ENCODE data around the gene CAMKK2.

The CAMKK2 gene

DNA sequence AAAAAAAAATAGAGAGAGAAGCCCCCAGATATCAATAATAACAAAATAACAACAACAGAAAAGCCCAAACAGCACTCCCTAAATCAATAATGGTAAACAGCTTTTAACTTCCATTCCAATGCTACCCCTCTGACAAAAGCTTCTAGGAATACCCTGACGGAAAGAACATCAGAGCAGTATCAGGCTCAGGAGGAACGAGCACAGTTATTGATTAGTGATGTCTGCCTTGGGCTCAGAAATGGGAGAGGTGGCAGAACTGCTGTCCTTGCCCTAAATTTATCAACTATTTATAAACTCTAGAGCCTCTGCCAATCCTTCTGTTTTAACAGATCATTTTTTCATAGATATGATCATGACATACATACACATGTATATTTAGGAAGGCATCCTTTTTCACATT lies 44.7 kb downstream of the CAMKK2 start:
- no peak for DNase-seq (ENCODE audit: low spot score)
- TF ChIP-seq, protein P1, sequence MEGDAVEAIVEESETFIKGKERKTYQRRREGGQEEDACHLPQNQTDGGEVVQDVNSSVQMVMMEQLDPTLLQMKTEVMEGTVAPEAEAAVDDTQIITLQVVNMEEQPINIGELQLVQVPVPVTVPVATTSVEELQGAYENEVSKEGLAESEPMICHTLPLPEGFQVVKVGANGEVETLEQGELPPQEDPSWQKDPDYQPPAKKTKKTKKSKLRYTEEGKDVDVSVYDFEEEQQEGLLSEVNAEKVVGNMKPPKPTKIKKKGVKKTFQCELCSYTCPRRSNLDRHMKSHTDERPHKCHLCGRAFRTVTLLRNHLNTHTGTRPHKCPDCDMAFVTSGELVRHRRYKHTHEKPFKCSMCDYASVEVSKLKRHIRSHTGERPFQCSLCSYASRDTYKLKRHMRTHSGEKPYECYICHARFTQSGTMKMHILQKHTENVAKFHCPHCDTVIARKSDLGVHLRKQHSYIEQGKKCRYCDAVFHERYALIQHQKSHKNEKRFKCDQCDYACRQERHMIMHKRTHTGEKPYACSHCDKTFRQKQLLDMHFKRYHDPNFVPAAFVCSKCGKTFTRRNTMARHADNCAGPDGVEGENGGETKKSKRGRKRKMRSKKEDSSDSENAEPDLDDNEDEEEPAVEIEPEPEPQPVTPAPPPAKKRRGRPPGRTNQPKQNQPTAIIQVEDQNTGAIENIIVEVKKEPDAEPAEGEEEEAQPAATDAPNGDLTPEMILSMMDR (IDR thresholded peaks at IDR 0.05; ENCODE audit: extremely low read depth, missing control alignments): no peak

DNA sequence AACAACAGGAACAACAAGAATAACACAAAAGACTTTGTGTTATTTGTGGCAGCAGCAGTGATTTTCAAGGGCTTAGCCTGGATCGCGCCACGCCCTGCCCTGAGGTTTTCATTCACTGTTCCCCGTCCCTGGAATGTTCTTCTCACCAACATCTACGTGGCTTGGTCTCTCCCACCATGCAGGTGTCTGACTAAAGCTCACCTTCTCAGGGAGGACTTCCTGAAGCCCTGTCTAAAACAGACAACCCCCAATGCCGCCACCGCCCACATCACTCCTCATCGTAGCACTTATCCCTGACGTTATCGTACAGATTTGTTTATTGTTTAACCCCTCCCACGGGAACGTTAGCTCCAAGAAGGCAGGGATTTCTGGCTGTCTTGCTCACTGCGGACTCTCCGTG lies 46.1 kb downstream of the CAMKK2 start:
- no peak for DNase-seq (ENCODE audit: low spot score)
- TF ChIP-seq, protein P1 (IDR thresholded peaks at IDR 0.05; ENCODE audit: extremely low read depth, missing control alignments): no peak

DNA sequence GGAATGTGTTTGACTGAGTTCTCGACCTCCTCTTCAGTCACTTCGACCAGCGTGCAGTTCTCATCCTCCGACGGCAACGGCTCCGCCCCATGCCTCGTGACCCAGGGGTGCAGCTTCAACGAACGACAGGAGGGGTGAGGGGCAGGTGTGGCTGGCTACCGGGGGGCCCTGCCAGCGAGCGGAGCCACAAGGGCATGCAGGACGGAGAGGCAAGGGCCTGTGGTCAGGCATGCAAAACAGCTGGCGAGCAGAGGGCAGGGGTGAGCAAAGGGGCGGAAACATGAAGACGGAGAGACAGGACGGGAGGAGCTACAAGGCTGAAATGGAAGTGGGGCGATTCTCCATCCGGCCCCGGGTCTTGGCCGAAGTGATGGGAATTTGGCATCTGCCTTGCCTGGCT lies 47.9 kb downstream of the CAMKK2 start:
- TF ChIP-seq, protein P1 (IDR thresholded peaks at IDR 0.05; ENCODE audit: extremely low read depth, missing control alignments): no peak
- DNase-seq (ENCODE audit: low spot score): peak; percentile 70

DNA sequence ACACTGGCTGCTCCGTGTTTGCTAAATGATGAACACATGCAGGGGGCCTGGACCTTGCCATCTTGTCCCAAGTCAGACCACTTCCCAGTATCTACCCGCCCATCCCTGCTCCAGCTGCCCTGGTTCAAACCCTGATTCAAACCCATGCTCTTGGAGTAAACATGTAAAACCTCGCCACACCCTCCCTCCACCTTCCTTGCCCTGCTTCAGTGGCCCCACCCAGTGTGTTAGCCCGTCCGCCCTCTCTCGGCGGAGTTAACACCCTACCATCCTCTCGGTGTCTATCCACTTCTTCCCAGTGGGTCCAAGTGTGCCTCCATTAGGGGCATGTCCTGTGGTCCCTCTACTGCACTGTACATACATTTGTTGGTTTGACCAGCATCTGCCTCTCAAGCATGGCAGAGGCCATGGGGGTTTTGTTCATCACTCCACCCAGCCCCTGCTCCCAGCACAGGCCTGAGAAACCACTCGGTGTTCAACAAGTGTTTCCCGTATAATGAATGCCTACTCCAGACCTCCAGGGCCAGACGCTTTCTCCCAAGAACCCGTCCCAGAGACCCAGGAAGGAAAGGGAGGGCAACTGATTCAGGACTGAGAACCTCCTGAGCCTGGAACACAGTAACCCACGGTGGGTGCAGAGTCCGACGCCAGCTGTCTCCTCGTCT lies 49.5 kb downstream of the CAMKK2 start:
- TF ChIP-seq, protein P1 (IDR thresholded peaks at IDR 0.05; ENCODE audit: extremely low read depth, missing control alignments): no peak
- DNase-seq (ENCODE audit: low spot score): no peak

DNA sequence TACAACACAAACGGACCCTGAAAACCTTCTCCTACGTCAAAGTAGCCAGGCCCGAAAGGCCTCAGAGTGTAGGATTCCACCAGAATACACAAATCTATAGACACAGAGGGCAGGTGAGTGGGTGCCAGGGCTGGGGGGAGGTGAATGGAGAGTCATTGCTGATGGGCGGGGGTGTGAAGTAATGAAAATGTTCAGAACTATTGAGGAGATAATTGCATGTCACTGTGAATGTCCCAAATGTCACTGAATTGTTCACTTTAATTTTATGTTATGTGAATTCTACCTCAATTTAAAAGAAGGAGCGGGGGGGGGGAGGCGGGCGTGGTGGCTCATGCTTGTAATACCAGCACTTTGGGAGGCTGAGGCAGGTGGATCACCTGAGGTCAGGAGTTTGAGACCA lies 50.6 kb downstream of the CAMKK2 start:
- DNase-seq (ENCODE audit: low spot score): no peak
- TF ChIP-seq, protein P1 (IDR thresholded peaks at IDR 0.05; ENCODE audit: extremely low read depth, missing control alignments): no peak

DNA sequence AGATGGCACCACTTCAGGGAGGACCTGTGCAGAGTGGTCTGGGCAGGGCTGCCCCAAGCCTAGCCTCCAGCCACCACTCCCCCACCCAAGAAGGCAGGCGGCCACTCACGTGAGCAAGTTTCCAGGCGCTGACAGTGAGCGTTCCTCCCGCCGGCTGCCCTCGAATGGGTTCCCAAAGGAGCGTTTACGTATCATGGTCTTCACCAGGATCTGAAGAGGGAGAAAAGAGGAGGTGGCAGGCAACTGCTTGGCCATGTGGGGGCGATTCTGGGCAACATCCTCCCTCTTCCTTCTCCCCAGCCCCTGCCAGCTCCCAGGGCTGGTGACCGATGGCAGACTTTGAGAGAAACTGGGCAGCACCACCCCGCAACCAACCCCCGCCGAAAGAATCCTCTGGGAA lies 51.5 kb downstream of the CAMKK2 start:
- no peak for DNase-seq (ENCODE audit: low spot score)
- TF ChIP-seq, protein P1 (IDR thresholded peaks at IDR 0.05; ENCODE audit: extremely low read depth, missing control alignments): no peak

DNA sequence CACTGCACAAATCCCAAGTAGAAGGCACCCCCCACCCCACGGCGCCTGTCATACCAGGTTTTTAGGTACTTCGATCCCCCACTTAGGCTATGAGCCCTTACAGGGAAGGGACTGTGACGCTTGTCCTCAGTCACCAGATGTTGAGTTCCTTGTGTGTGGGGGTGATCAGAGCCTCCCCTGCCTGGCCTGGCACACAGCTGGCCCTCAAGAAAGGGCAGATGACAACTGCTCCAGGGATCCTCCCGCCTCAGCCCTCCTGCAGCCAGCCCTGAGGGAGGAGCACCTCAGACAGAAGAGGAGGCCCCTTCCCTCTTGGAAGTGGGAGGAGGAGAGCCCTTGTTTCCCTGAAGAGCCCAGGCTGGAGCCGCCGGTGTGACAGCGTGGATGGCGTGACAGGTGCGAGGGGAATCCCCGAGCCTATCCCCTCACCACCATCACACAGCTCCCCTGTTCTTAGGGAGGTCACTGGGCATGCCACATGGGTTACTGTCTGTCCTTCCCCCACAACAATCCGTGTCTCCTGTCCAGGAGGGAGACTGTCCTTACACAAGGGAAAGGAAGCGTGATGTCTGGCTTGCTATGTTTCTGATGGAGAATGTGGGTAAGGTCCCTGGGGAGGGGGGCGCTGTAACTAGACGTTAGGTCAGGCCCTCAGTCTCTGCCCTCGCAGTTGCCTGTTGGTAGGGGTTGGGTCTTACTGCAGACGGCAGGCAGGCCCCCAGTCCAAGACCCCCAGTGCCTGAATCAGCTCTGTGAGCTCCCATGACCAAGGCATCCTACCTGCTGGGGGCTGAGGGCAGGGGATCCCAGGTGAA lies 55.1 kb downstream of the CAMKK2 start:
- TF ChIP-seq, protein P1 (IDR thresholded peaks at IDR 0.05; ENCODE audit: extremely low read depth, missing control alignments): no peak
- DNase-seq (ENCODE audit: low spot score): no peak
